Measurements from ENCODE around the gene RNF10. TPM values are rescaled to one million over a fixed set of nuclear protein-coding genes. Genes with fewer than 3 reads are reported as not detected.
A peak's percentile ranks its signal among the peaks of the same experiment; 100 is the strongest.

Gene RNF10
- total RNA-seq, 2 experiments from 2014 or later, result 441 to 446 TPM

- POLR2A ChIA-PET, result no interaction called here
- intact Hi-C loops (cut with DNase I, micrococcal nuclease), result no loop called here
- H3K36me3 Mint-ChIP-seq (ENCODE audit: low read depth), result peaks cover 72% of the 10 kb centered on the region
Observed at GRCh38 chr12:120579179-120579578, 45.0 kb downstream of the RNF10 start.

GRCh38 chr12:120580787-120581723 is 46.9 kb downstream of the RNF10 start, which contains the start of gene POP5:
TSS of gene POP5 (minus strand) at chr12:120581402. CDS start at chr12:120581362, 40 bp downstream.
- Histone ChIP-seq H3K9me3 (ENCODE audit: control insufficient read depth in 1 of 2, insufficient read depth in 1 of 2, low read length in 2 of 2) (no peaks in the 10 kb centered on the region), H3K27ac (ENCODE audit: low read depth in 1 of 2, low read length in 2 of 2) (peak within 1 kb of the TSS; percentile 66 to 69), H3K4me3 (ENCODE audit: low read length) (peak within 1 kb of the TSS; percentile 92), H3K36me3 (ENCODE audit: insufficient read depth, low read length) (peaks cover 33% of the 10 kb centered on the region), H3K4me1 (ENCODE audit: insufficient read depth, low read length) (peaks cover 32% of the 10 kb centered on the region), H3K27me3 (ENCODE audit: control insufficient read depth in 1 of 2, insufficient read depth in 2 of 2, low read length in 2 of 2) (no peaks in the 10 kb centered on the region)
- no peaks in the 10 kb centered on the region for H3K9me3 Mint-ChIP-seq
- H3K27me3 Mint-ChIP-seq, result peaks cover 21% of the 10 kb centered on the region
- DNase-seq (peak; percentile 80 to 97 (median 90)), ATAC-seq (ENCODE audit: poor library complexity) (peak; percentile 90)
- H3K36me3 Mint-ChIP-seq (ENCODE audit: low read depth), result peaks cover 53% of the 10 kb centered on the region
- peak within 1 kb of the TSS; percentile 97 for H3K4me3 Mint-ChIP-seq
- H3K27ac Mint-ChIP-seq, result peak within 1 kb of the TSS; percentile 85
- intact Hi-C loops (cut with DNase I, micrococcal nuclease), result loop anchor here (1.0 to 5.0 kb wide), 6 partner anchors 44 to 531 kb away; partner anchors contain the start of genes COX6A1 (in 2 of the 2), ACADS (in 1 of the 2) and RNF10 (in 1 of the 2)
- ChIA-PET CTCF (interaction anchor here (0.9 to 2.9 kb wide), 6 partner anchors 14 to 515 kb away, joined by 3 to 16 read pairs (median 4); partner anchors contain the start of gene SRSF9), POLR2A (interaction anchor here (0.5 to 2.4 kb wide), 25 partner anchors 9 to 1645 kb away, joined by 3 to 13 read pairs (median 4); partner anchors contain the start of genes ACADS, CABP1, COQ5 and DIABLO)
- no peak for TF ChIP-seq CTCF (IDR thresholded peaks at IDR 0.05)
- H3K4me1 Mint-ChIP-seq (ENCODE audit: low read depth), result peaks cover 45% of the 10 kb centered on the region

More at GRCh38 chr12:120579179-120579578, 45.0 kb downstream of the RNF10 start:
- peaks cover 51% of the 10 kb centered on the region for H3K36me3 ChIP-seq (ENCODE audit: insufficient read depth, low read length)
- H3K4me3 ChIP-seq (ENCODE audit: low read length), result no peak overlapping the region
- ATAC-seq (ENCODE audit: poor library complexity) (no peak), DNase-seq (no peak)
- H3K27me3 Mint-ChIP-seq, result peaks cover 12% of the 10 kb centered on the region
- H3K9me3 Mint-ChIP-seq, result no peaks in the 10 kb centered on the region
- no peaks in the 10 kb centered on the region for H3K9me3 ChIP-seq (ENCODE audit: control insufficient read depth in 1 of 2, insufficient read depth in 1 of 2, low read length in 2 of 2)
- peak overlapping the region; percentile 84 for H3K4me3 Mint-ChIP-seq
- H3K27me3 ChIP-seq (ENCODE audit: control insufficient read depth in 1 of 2, insufficient read depth in 2 of 2, low read length in 2 of 2), result no peaks in the 10 kb centered on the region
- CTCF ChIA-PET, result no interaction called here
- no peak for TF ChIP-seq CTCF (IDR thresholded peaks at IDR 0.05)
- peak overlapping the region; percentile 85 for H3K27ac Mint-ChIP-seq
- H3K4me1 Mint-ChIP-seq (ENCODE audit: low read depth), result peaks cover 45% of the 10 kb centered on the region
- H3K4me1 ChIP-seq (ENCODE audit: insufficient read depth, low read length), result peaks cover 25% of the 10 kb centered on the region
- H3K27ac ChIP-seq (ENCODE audit: low read depth in 1 of 2, low read length in 2 of 2), result no peak overlapping the region

GRCh38 chr12:120581998-120582397 is 47.8 kb downstream of the RNF10 start:
- H3K36me3 Mint-ChIP-seq (ENCODE audit: low read depth), result peaks cover 44% of the 10 kb centered on the region
- H3K27ac ChIP-seq (ENCODE audit: low read depth in 1 of 2, low read length in 2 of 2), result no peak overlapping the region
- peak overlapping the region; percentile 92 for H3K4me3 ChIP-seq (ENCODE audit: low read length)
- POLR2A ChIA-PET, result interaction anchor here (1.0 to 2.4 kb wide), 10 partner anchors 10 to 290 kb away, joined by 3 to 13 read pairs (median 6); partner anchors contain the start of genes COQ5, MLEC and RNU4-2
- H3K4me1 ChIP-seq (ENCODE audit: insufficient read depth, low read length), result peaks cover 32% of the 10 kb centered on the region
- peak in 2 of 14 experiments; percentile 4 to 29 for DNase-seq
- CTCF ChIA-PET, result interaction anchor here (0.9 to 2.9 kb wide), 6 partner anchors 15 to 514 kb away, joined by 3 to 16 read pairs (median 6); no protein-coding TSS in a partner anchor
- H3K9me3 Mint-ChIP-seq, result no peaks in the 10 kb centered on the region
- intact Hi-C loops (cut with DNase I, micrococcal nuclease), result loop anchor here (1.0 to 5.0 kb wide), 7 partner anchors 45 to 530 kb away; partner anchors contain the start of genes COX6A1 (in 2 of the 2), ACADS (in 1 of the 2) and RNF10 (in 1 of the 2)
- peaks cover 24% of the 10 kb centered on the region for H3K36me3 ChIP-seq (ENCODE audit: insufficient read depth, low read length)
- H3K27ac Mint-ChIP-seq, result peak overlapping the region; percentile 85
- peaks cover 45% of the 10 kb centered on the region for H3K4me1 Mint-ChIP-seq (ENCODE audit: low read depth)
- H3K27me3 Mint-ChIP-seq, result peaks cover 24% of the 10 kb centered on the region
- no peaks in the 10 kb centered on the region for H3K27me3 ChIP-seq (ENCODE audit: control insufficient read depth in 1 of 2, insufficient read depth in 2 of 2, low read length in 2 of 2)
- no peak for ATAC-seq (ENCODE audit: poor library complexity)
- TF ChIP-seq CTCF (IDR thresholded peaks at IDR 0.05), result no peak
- H3K4me3 Mint-ChIP-seq, result peak overlapping the region; percentile 97
- H3K9me3 ChIP-seq (ENCODE audit: control insufficient read depth in 1 of 2, insufficient read depth in 1 of 2, low read length in 2 of 2), result no peaks in the 10 kb centered on the region

Measured in CD4-positive, alpha-beta T cell (primary cell).